Liver (tissue), 9 donors: ENCODE measurements around the gene SATB2. TPM values are rescaled to one million over a fixed set of nuclear protein-coding genes. Genes with fewer than 3 reads are reported as not detected.

Source experiments
- DNase-seq: peaks from one replicate; pipeline ENCODE4 v3.0.0-alpha.2; 2017; ENCODE audit warnings: low spot score
- H3K27ac ChIP-seq, 2 donors: one replicate each; pipeline ENCODE4 v1.7.0; 2013; ENCODE audit warnings: inconsistent platforms in 2 of 2, low read length in 2 of 2, control low read depth in 1 of 2, low read depth in 1 of 2, mild to moderate bottlenecking in 1 of 2
- H3K27me3 ChIP-seq, 4 donors: one replicate each; pipeline versions ENCODE4 v1.6.1 to v1.7.0; 2013; ENCODE audit warnings: low read length in 3 of 4, inconsistent platforms in 1 of 4, mild to moderate bottlenecking in 1 of 4, moderate library complexity in 1 of 4; ENCODE audit not compliant: control insufficient read depth in 4 of 4, insufficient read depth in 4 of 4
- H3K36me3 ChIP-seq, 4 donors: one replicate each; pipeline versions ENCODE4 v1.6.1 to v1.7.0; 2013; ENCODE audit warnings: low read length in 3 of 4, mild to moderate bottlenecking in 3 of 4, low read depth in 1 of 4, moderate library complexity in 1 of 4; ENCODE audit not compliant: control insufficient read depth in 4 of 4, insufficient read depth in 3 of 4
- H3K4me1 ChIP-seq, 4 donors: one replicate each; pipeline versions ENCODE4 v1.6.1 to v1.7.0; 2013; ENCODE audit warnings: low read length in 3 of 4, mild to moderate bottlenecking in 3 of 4, moderate library complexity in 1 of 4; ENCODE audit not compliant: control insufficient read depth in 4 of 4, insufficient read depth in 4 of 4
- H3K4me3 ChIP-seq, 3 donors: one replicate each; pipeline versions ENCODE4 v1.6.1 to v1.7.0; 2013; ENCODE audit warnings: low read length in 3 of 3, control low read depth in 1 of 3, low read depth in 1 of 3, mild to moderate bottlenecking in 1 of 3
- H3K9ac ChIP-seq, 2 donors: one replicate each; pipeline ENCODE4 v1.7.0; 2013; ENCODE audit warnings: low read length in 2 of 2, mild to moderate bottlenecking in 2 of 2, moderate library complexity in 2 of 2, control low read depth in 1 of 2, low read depth in 1 of 2
- H3K9me3 ChIP-seq, 4 donors: one replicate each; pipeline versions ENCODE4 v1.6.1 to v1.7.0; 2013; ENCODE audit warnings: low read length in 3 of 4; ENCODE audit not compliant: control insufficient read depth in 4 of 4
- ATF3 ChIP-seq: IDR thresholded peaks from 2 replicates; pipeline ENCODE4 v1.6.1; 2016; ENCODE audit warnings: antibody characterized with exemption
- CTCF ChIP-seq: fragments of 150-350 bp; IDR thresholded peaks from 2 replicates; pipeline ENCODE4 v1.5.1; 2017; ENCODE audit warnings: improper control_type of control experiment, low read depth, low read length; ENCODE audit not compliant: missing input control
- EGR1 ChIP-seq, 2 donors: IDR thresholded peaks; 2 replicates each; pipeline ENCODE4 v1.6.1; 2016 to 2018; ENCODE audit warnings: antibody characterized with exemption in 2 of 2, low read depth in 2 of 2
- FOXA1 ChIP-seq: IDR thresholded peaks from 2 replicates; pipeline ENCODE4 v1.6.1; 2016; ENCODE audit warnings: antibody characterized with exemption
- FOXA2 ChIP-seq: IDR thresholded peaks from 2 replicates; pipeline ENCODE4 v1.6.1; 2016; ENCODE audit warnings: antibody characterized with exemption
- GABPA ChIP-seq, 2 donors: IDR thresholded peaks in 1 of 2; conservative IDR thresholded peaks in 1 of 2; 2 replicates each; pipeline ENCODE4 v1.6.1; 2016; ENCODE audit warnings: antibody characterized with exemption in 2 of 2, mild to moderate bottlenecking in 1 of 2, moderate library complexity in 1 of 2
- HNF4A ChIP-seq, 2 donors: conservative IDR thresholded peaks; 2 replicates each; pipeline ENCODE4 v1.6.1; 2016; ENCODE audit warnings: antibody characterized with exemption in 2 of 2, mild to moderate bottlenecking in 2 of 2
- HNF4G ChIP-seq: IDR thresholded peaks from 2 replicates; pipeline ENCODE4 v1.6.1; 2016; ENCODE audit warnings: antibody characterized with exemption
- JUND ChIP-seq, 2 donors: IDR thresholded peaks; 2 replicates each; pipeline ENCODE4 v1.6.1; 2016; ENCODE audit warnings: antibody characterized with exemption in 2 of 2
- MAX ChIP-seq: IDR thresholded peaks from 2 replicates; pipeline ENCODE4 v1.6.1; 2016; ENCODE audit warnings: antibody characterized with exemption
- NR2F2 ChIP-seq: IDR thresholded peaks from 2 replicates; pipeline ENCODE4 v1.6.1; 2016; ENCODE audit warnings: antibody characterized with exemption
- RAD21 ChIP-seq, 2 donors: IDR thresholded peaks; 2 replicates each; pipeline ENCODE4 v1.6.1; 2016; ENCODE audit warnings: antibody characterized with exemption in 2 of 2, mild to moderate bottlenecking in 2 of 2
- REST ChIP-seq: IDR thresholded peaks from 2 replicates; pipeline ENCODE4 v1.6.1; 2016; ENCODE audit warnings: antibody characterized with exemption, mild to moderate bottlenecking
- RXRA ChIP-seq, 2 donors: IDR thresholded peaks; 2 replicates each; pipeline ENCODE4 v1.6.1; 2017 to 2018; ENCODE audit warnings: antibody characterized with exemption in 2 of 2, mild to moderate bottlenecking in 1 of 2
- SP1 ChIP-seq: IDR thresholded peaks from 2 replicates; pipeline ENCODE4 v1.6.1; 2018; ENCODE audit warnings: antibody characterized with exemption, mild to moderate bottlenecking
- TAF1 ChIP-seq: conservative IDR thresholded peaks from 2 replicates; pipeline ENCODE4 v1.6.1; 2016; ENCODE audit warnings: antibody characterized with exemption, mild to moderate bottlenecking
- YY1 ChIP-seq: IDR thresholded peaks from 2 replicates; pipeline ENCODE4 v1.6.1; 2016; ENCODE audit warnings: antibody characterized with exemption, mild to moderate bottlenecking
- ZBTB33 ChIP-seq: IDR thresholded peaks from 2 replicates; pipeline ENCODE4 v1.6.1; 2016; ENCODE audit warnings: antibody characterized with exemption
- WGBS: extraction: QIAGEN DNeasy Blood & Tissue Kit; methylation state at CpG from one replicate; pipeline ENCODE4 v1.1.7; 2013; 5-methylcytosine and 5-hydroxymethylcytosine counted together
- polyA plus RNA-seq, 2 donors: library from polyadenylated mRNA; stranded (reverse) in 1 of 2; unstranded in 1 of 2; fragments of 200-250 nt in 1 of 2; fragments of >200 nt in 1 of 2; fragmentation: Nextera tagmentation in 1 of 2; extraction: Ambion mirVana in 1 of 2; gene quantifications; one replicate each; pipeline versions ENCODE4 v1.2.1 to v1.2.3, GENCODE V29; 2013 to 2015
- total RNA-seq, 2 donors: library from RNA; depleted of rRNA; stranded (reverse); fragments of >200 nt; gene quantifications; one replicate each; pipeline ENCODE4 v1.2.3, GENCODE V29; 2014
- donor health status: healthy.
- donor health status: healthy.
- donor health status: healthy.
- donor health status: healthy.
- donor health status: healthy.

The SATB2 gene
- total and polyA plus RNA-seq, 4 donors, result 0.19 to 2.3 (median 0.91) TPM

- TF ChIP-seq ZBTB33 (no peak), YY1 (no peak)
Observed at GRCh38 chr2:199452991-199453379, 4.8 kb downstream of the SATB2 start (continued).

- DNase-seq, result no peak
- Histone ChIP-seq H3K4me1 (peaks cover 8 to 22% (median 13%) of the 10 kb centered on the region in 4 donors), H3K9me3 (no peaks in the 10 kb centered on the region), H3K27me3 (no peaks in the 10 kb centered on the region), H3K36me3 (no peaks in the 10 kb centered on the region), H3K4me3 (no peak overlapping the region), H3K9ac (no peak overlapping the region), H3K27ac (no peak overlapping the region)
- TF ChIP-seq NR2F2 (no peak), FOXA1 (no peak), GABPA (IDR thresholded peaks at IDR 0.05 in 1 of 2, conservative IDR thresholded peaks at IDR 0.05 in 1 of 2) (no peak), ZBTB33 (no peak), CTCF (no peak), HNF4A (conservative IDR thresholded peaks at IDR 0.05) (no peak), TAF1 (no peak), JUND (IDR thresholded peaks at IDR 0.05) (no peak), HNF4G (no peak), RXRA (IDR thresholded peaks at IDR 0.05) (no peak), MAX (no peak), EGR1 (IDR thresholded peaks at IDR 0.05; ENCODE audit: low read depth in 2 of 2) (no peak), FOXA2 (no peak), SP1 (no peak), YY1 (no peak), RAD21 (IDR thresholded peaks at IDR 0.05) (no peak), ATF3 (no peak), REST (no peak)
- WGBS, result 86% methylated on average over 2 of the region's 2 CpGs
Observed at GRCh38 chr2:199452260-199452990, 5.3 kb downstream of the SATB2 start.
